ELF-1 (cell line): ENCODE results near the gene LAMP5.

Experiments
- DNase-seq: peaks from one replicate; pipeline ENCODE4 v3.0.0-alpha.2; 2016; ENCODE audit warnings: low read depth, low spot score

Gene LAMP5

DNA sequence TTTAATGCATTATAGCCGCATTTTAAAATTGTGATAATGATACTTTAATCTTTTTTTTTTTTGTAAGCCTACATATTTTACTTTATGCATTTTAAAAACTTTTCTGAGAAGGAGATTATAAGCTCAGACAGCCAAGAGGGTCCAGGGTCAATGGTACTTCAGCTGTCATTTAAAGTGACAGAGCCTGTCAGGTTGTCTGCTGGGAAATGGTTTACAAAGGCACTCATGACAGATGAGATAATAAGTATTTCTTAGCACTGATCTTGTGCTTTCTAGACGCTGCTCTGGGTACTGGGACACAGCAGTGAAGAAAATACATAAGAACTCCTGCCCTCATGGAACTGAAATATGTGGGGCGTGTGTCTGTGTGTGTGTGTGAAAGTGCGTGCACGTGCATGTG is 19.6 kb downstream of the LAMP5 start:
- DNase-seq: no peak

- DNase-seq: no peak
Observed at GRCh38 chr20:9535449-9535848, 21.1 kb downstream of the LAMP5 start.

DNA sequence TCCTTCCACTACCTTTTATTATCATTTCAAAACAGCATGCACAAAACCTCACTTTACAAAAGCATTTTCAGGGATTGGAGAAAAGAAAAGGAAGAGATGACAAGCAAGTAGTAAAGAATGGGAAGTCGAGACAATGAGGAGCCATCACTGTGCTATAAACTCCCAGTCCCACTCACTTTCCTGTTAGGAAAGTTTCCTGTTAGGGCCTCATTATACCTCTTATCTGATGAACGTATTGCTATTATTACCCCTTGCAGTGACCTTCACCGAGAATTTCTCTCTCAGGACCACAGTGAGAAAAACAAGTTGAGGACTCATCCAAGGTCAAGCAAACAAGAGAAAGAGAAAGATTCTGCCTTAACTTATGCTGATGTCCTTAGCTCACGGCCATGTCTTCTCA is 28.8 kb downstream of the LAMP5 start:
- DNase-seq: no peak

DNA sequence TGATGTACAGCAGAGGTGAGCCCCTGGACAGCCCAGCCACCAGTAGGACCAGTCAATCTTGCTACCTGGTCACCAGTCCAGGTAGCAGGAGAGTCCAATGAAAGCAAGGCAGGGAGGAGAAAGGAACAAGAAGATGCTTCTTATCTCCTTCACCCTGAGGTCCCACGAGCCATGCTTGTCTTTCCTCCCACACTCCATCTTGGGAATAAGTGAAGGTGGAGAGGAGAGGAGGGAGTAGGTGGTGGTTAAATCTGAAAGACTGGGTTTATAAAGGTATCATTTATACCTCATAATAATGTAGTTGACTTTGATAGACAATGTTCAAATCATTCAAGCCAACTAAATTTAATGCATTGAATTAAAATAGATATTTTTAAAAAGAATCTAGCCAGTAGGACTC is 35.9 kb downstream of the LAMP5 start:
- no peak for DNase-seq

DNA sequence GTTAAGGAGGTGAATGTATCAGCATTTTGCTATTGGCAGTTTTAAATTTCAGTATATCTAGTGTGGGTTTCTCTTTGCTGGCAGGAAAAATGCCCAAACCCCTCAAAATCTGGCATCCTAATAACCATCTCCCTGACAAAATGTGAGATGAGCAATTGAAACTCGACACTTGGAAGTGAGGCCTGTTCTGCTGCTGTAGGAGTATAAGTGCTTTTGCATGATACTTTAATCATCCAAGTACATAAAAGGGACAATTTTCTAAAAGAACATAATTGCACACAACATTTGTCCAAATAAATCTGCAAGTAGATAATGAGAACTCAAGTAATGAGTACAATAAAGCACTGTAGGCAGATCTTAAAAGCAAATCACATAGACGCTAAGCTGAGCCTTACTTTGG is 36.5 kb downstream of the LAMP5 start:
- no peak for DNase-seq

- no peak for DNase-seq
Observed at GRCh38 chr20:9551808-9552550, 37.6 kb downstream of the LAMP5 start.

GRCh38 chr20:9555781-9556180 is 41.4 kb downstream of the LAMP5 start:
- no peak for DNase-seq

- DNase-seq: no peak
Observed at GRCh38 chr20:9557411-9557810, 43.0 kb downstream of the LAMP5 start.

GRCh38 chr20:9565910-9566550 is 51.6 kb downstream of the LAMP5 start:
- no peak for DNase-seq

DNA sequence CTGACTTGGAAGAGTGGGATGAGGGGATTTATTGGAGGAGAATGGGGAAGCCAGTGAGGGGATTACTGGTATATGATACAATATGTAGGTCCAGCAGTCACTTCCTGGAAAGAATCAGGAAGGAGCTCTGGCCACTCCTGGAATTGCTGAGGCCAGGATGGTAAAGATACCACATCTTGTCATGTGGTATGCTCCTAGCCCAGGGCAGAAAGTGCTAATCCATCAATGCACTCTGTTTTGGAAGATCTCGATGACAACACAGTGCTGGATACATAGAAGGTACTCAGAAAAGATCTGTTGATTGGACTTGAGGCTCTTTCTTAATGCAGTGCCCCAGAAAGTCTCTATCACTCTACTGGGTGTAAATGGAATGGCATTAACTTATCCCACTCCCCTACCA is 52.6 kb downstream of the LAMP5 start:
- no peak for DNase-seq

GRCh38 chr20:9570612-9571011 is 56.2 kb downstream of the LAMP5 start:
- DNase-seq: no peak

GRCh38 chr20:9571783-9572182 is 57.4 kb downstream of the LAMP5 start:
- DNase-seq: no peak

DNA sequence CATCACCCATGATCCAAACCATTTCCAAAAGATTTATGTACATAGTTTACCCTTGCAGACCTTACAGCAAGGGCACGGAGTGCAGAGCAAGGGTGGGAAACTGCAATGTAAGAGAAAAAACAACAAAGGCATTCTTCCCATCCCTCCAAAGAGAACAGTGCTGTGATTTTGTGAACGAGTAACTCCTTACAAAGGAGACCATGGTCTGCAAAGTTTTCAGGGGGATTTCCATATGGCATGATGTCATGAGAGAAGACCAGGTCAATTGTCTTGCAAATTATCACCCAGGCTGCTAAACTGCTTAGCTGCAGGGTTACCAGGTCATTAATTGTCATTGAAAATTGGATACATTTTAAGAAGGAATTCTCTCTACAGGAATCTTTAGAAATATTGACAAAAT is 58.3 kb downstream of the LAMP5 start:
- peak; percentile 71 for DNase-seq

- no peak for DNase-seq
Observed at GRCh38 chr20:9573335-9574151, 59.2 kb downstream of the LAMP5 start.

GRCh38 chr20:9574181-9574580 is 59.8 kb downstream of the LAMP5 start:
- peak; percentile 58 for DNase-seq

- DNase-seq: no peak
Observed at GRCh38 chr20:9574776-9575175, 60.4 kb downstream of the LAMP5 start.

GRCh38 chr20:9575836-9576235 is 61.4 kb downstream of the LAMP5 start:
- DNase-seq: no peak

GRCh38 chr20:9576695-9577094 is 62.3 kb downstream of the LAMP5 start:
- DNase-seq: no peak

GRCh38 chr20:9577397-9577796 is 63.0 kb downstream of the LAMP5 start:
- no peak for DNase-seq

- DNase-seq: no peak
Observed at GRCh38 chr20:9578594-9578993, 64.2 kb downstream of the LAMP5 start.
